Fibroblast of lung (primary cell): ENCODE measurements around the gene HCFC1. TPM values are rescaled to one million over a fixed set of nuclear protein-coding genes. Genes with fewer than 3 reads are reported as not detected.

Experiments used
- DNase-seq, 2 donors: peaks; one replicate each; pipeline versions ENCODE4 v3.0.0 to v3.0.0-alpha.2; 2010; ENCODE audit warnings: low read depth in 2 of 2
- H2AFZ ChIP-seq: 2 replicates; pipeline ENCODE4 v1.5.1; 2012; ENCODE audit warnings: low read length, control low read depth, inconsistent platforms
- H3K27ac ChIP-seq: 2 replicates; pipeline ENCODE4 v1.5.1; 2011; ENCODE audit warnings: low read length, control low read depth; ENCODE audit not compliant: insufficient read depth
- H3K27me3 ChIP-seq: 2 replicates; pipeline ENCODE4 v1.5.1; 2011; ENCODE audit warnings: mild to moderate bottlenecking, low read length; ENCODE audit not compliant: control insufficient read depth, insufficient read depth
- H3K36me3 ChIP-seq: 2 replicates; pipeline ENCODE4 v1.5.1; 2011; ENCODE audit warnings: low read length; ENCODE audit not compliant: control insufficient read depth, insufficient read depth
- H3K4me1 ChIP-seq: 2 replicates; pipeline ENCODE4 v1.5.1; 2011; ENCODE audit warnings: low read length; ENCODE audit not compliant: control insufficient read depth, insufficient read depth; ENCODE audit errors: extremely low read depth
- H3K4me2 ChIP-seq: 2 replicates; pipeline ENCODE4 v1.5.1; 2011; ENCODE audit warnings: low read length, control low read depth; ENCODE audit not compliant: insufficient read depth; ENCODE audit errors: extremely low read depth
- H3K4me3 ChIP-seq, 4 experiments: fragments of 200-600 bp in 1 of 4; sonication (generic) in 1 of 4; replicated peaks in 1 of 4; 2 replicates each; pipeline ENCODE4 v1.5.1; 2011 to 2016; ENCODE audit warnings: low read length in 4 of 4, low read depth in 3 of 4, mild to moderate bottlenecking in 3 of 4, control low read depth in 2 of 4, inconsistent platforms in 1 of 4, mixed read lengths in 1 of 4; ENCODE audit not compliant: insufficient read depth in 1 of 4; ENCODE audit errors: control extremely low read depth in 1 of 4
- H3K79me2 ChIP-seq: 2 replicates; pipeline ENCODE4 v1.5.1; 2012; ENCODE audit warnings: mild to moderate bottlenecking, low read length, inconsistent platforms; ENCODE audit not compliant: control insufficient read depth, insufficient read depth
- H3K9ac ChIP-seq: 2 replicates; pipeline ENCODE4 v1.5.1; 2011; ENCODE audit warnings: mild to moderate bottlenecking, low read length, control low read depth; ENCODE audit not compliant: insufficient read depth
- H3K9me3 ChIP-seq: 2 replicates; pipeline ENCODE4 v1.5.1; 2012; ENCODE audit warnings: low read depth, low read length; ENCODE audit not compliant: control insufficient read depth, insufficient read depth
- H4K20me1 ChIP-seq: 2 replicates; pipeline ENCODE4 v1.5.1; 2011; ENCODE audit warnings: low read length; ENCODE audit not compliant: control insufficient read depth, insufficient read depth; ENCODE audit errors: extremely low read depth
- CTCF ChIP-seq, 2 donors: IDR thresholded peaks in 1 of 2; conservative IDR thresholded peaks in 1 of 2; 1 replicate in 1 of 2; 2 replicates in 1 of 2; pipeline ENCODE4 v1.5.1; 2011 to 2012; ENCODE audit warnings: low read length in 2 of 2, control low read depth in 1 of 2, inconsistent platforms in 1 of 2, low read depth in 1 of 2, mild to moderate bottlenecking in 1 of 2
- EZH2 ChIP-seq: IDR thresholded peaks from 2 replicates; pipeline ENCODE4 v1.5.1; 2012; ENCODE audit warnings: low read length, control low read depth, mild to moderate bottlenecking; ENCODE audit errors: missing control alignments
- polyA minus RNA-seq: library from RNA; depleted of rRNA, polyadenylated mRNA; stranded (reverse); fragments of >200 nt; gene quantifications from 2 replicates; pipeline ENCODE4 v1.2.3, GENCODE V29; 2011; ENCODE audit warnings: low replicate concordance
- polyA plus RNA-seq, 2 donors: library from polyadenylated mRNA; depleted of rRNA in 1 of 2; stranded (reverse) in 1 of 2; unstranded in 1 of 2; fragments of >200 nt; gene quantifications; 2 replicates each; pipeline ENCODE4 v1.2.1, GENCODE V29; 2011 to 2012; ENCODE audit warnings: missing spikeins in 1 of 2
- total RNA-seq: library from RNA; depleted of rRNA; stranded (reverse); fragments of >200 nt; gene quantifications from 2 replicates; pipeline ENCODE4 v1.2.1, GENCODE V29; 2014

HCFC1 gene
- total RNA-seq (7.4 and 10.2 TPM in 2 replicates), polyA plus RNA-seq (3.0 and 6.7 TPM in 2 replicates), polyA minus RNA-seq (142 and 144 TPM in 2 replicates)
- 19.1 and 29.3 TPM in 2 replicates for polyA plus RNA-seq (2012)

DNA sequence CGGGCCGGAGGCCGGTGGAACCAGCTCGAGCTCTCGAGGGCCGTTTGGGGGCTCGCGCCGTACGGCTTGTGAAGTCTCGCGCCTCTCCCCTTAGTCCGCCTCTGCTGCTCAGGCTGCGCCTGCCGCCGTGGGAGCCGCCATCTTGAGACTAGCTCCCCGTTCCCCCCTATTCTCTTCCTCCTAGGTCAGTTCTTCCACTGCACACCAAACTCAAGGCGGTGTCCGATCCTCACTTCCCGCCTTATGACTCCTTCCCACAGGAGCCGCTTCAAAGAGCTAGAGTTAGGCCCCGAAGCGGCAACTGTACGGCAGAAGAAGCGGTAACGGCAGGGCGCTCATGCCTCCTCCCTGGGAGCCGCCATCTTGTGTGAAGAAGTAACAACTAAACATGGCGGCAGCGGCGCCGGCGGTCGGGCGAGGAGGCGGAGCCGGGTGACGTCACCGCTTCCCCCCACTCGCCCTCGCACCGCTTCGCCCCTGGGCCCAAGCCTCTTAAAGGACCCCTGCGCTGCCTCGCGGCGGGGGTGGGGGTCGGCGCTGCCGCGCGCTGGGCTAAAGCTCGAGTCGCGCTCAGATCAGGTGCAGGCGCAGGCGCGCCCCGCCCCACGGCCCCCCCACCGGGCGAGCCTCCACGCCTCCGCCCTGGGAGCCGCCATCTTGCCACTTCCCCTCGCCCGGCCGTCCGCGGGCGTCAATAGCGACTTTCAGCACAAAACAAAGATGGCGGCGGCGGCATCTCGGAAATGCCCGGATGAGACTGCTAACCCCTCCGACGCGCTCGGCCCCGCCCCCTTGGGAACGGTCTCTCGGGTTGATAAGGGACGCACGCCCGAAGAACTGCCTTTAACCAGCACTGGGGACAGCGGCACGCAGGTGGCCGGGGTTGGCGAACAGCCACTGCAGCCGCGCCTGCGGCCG lies at the start of gene HCFC1:
Gene HCFC1 (minus strand): TSS at position 369 of the 918 bp plus-strand sequence. CDS start 978 bp downstream, outside the sequence.
- Histone ChIP-seq H3K4me3 (peak within 1 kb of the TSS; percentile 81 to 99 (median 90)), H4K20me1 (no peaks in the 10 kb centered on the region), H3K79me2 (peaks cover 52% of the 10 kb centered on the region), H3K27me3 (no peaks in the 10 kb centered on the region), H3K4me1 (peaks cover 17% of the 10 kb centered on the region), H2AFZ (peak within 1 kb of the TSS; percentile 59), H3K4me2 (peak within 1 kb of the TSS; percentile 96), H3K9me3 (no peaks in the 10 kb centered on the region), H3K36me3 (no peaks in the 10 kb centered on the region), H3K27ac (peak within 1 kb of the TSS; percentile 100), H3K9ac (peak within 1 kb of the TSS; percentile 98)
- peak; percentile 85 to 88 for DNase-seq
- TF ChIP-seq EZH2 (no peak), CTCF (conservative IDR thresholded peaks at IDR 0.05 in 1 of 2, IDR thresholded peaks at IDR 0.05 in 1 of 2; ENCODE audit: low read depth in 1 of 2, low read length in 2 of 2) (no peak)

DNA sequence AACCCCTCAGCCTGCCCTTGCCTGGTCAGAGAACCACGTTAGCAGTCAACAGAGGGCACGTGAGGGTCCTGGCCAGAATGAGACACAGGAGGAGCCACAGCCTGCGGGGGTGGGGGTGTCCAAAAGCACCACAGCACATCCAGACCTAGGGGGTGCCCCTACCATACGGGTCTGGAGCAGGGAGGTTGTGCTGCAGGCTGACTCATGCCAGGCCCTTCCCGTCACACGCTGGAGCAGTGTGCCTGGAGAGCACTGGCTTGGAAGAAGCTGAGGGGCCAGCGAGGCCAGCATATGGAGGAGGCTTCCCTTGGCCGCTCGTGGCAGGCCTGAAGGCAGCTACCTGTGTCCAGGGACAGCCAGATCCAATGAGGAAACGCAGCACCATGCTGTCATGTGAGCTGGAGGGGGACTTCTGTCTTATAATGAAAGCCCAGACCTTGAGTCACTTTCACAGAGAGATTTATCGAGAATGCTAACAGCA lies 49.6 kb upstream of the HCFC1 start:
- Histone ChIP-seq H3K27me3 (no peaks in the 10 kb centered on the region), H2AFZ (no peak overlapping the region), H3K9me3 (no peaks in the 10 kb centered on the region), H3K36me3 (peaks cover 9% of the 10 kb centered on the region), H3K9ac (no peak overlapping the region), H4K20me1 (no peaks in the 10 kb centered on the region), H3K4me3 (no peak overlapping the region), H3K4me2 (no peak overlapping the region), H3K79me2 (peaks cover 14% of the 10 kb centered on the region), H3K4me1 (peaks cover 4% of the 10 kb centered on the region), H3K27ac (peak overlapping the region; percentile 77)
- TF ChIP-seq CTCF (conservative IDR thresholded peaks at IDR 0.05 in 1 of 2, IDR thresholded peaks at IDR 0.05 in 1 of 2; ENCODE audit: low read depth in 1 of 2, low read length in 2 of 2) (no peak), EZH2 (no peak)
- DNase-seq, result peak; percentile 46 to 72

GRCh38 chrX:154020536-154021115 lies 49.0 kb upstream of the HCFC1 start:
- TF ChIP-seq EZH2 (no peak), CTCF (conservative IDR thresholded peaks at IDR 0.05 in 1 of 2, IDR thresholded peaks at IDR 0.05 in 1 of 2; ENCODE audit: low read depth in 1 of 2, low read length in 2 of 2) (no peak)
- Histone ChIP-seq H3K27me3 (no peaks in the 10 kb centered on the region), H3K4me3 (peak overlapping the region in 3 of 4 experiments; percentile 28 to 54 (median 32)), H3K79me2 (peaks cover 14% of the 10 kb centered on the region), H3K9me3 (no peaks in the 10 kb centered on the region), H4K20me1 (no peaks in the 10 kb centered on the region), H3K9ac (no peak overlapping the region), H2AFZ (no peak overlapping the region), H3K4me1 (peaks cover 4% of the 10 kb centered on the region), H3K4me2 (peak overlapping the region; percentile 68), H3K36me3 (peaks cover 9% of the 10 kb centered on the region), H3K27ac (peak overlapping the region; percentile 77)
- DNase-seq, result no peak
